Measurements from ENCODE around the gene RAI1. TPM values are rescaled to one million over a fixed set of nuclear protein-coding genes. Genes with fewer than 3 reads are reported as not detected.

Gene RAI1
- total RNA-seq, 2 experiments from 2014 or later, result 17.1 to 49.4 TPM

DNA sequence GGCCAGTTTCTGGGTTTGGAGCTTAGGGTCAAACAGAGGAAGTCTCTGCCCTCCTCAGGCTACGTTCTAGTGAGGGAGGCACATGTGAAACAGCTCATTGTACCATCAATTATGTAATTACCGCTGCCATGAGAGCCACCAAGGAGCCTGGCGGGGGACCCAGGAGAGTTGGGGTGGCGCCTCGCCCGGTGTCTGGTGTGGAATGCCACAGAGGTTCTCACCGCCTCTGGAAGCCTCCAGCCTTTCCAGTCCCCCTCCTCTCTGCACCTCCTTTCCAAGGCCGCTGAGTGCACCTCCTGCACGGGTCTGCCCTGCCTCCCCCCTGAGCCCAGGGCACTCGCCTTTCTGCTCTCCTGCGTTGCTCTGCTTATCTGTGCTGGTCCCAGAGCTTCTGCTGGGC lies 104.1 kb downstream of the RAI1 start:
- intact Hi-C loops (cut with micrococcal nuclease; ENCODE audit: unreplicated experiment), result loop anchor here (1.0 to 2.0 kb wide), 3 partner anchors 27 to 105 kb away; partner anchors contain the start of gene RAI1
- H3K79me2 ChIP-seq (ENCODE audit: insufficient read depth, low read depth, low read length), result no peaks in the 10 kb centered on the region
- no TSS peak for BruUV-seq (replicated peaks)
- no peak for TF ChIP-seq EZH2phosphoT487 (IDR thresholded peaks at IDR 0.05; ENCODE audit: borderline replicate concordance, low read depth, low read length)
- TF ChIP-seq, protein P1, sequence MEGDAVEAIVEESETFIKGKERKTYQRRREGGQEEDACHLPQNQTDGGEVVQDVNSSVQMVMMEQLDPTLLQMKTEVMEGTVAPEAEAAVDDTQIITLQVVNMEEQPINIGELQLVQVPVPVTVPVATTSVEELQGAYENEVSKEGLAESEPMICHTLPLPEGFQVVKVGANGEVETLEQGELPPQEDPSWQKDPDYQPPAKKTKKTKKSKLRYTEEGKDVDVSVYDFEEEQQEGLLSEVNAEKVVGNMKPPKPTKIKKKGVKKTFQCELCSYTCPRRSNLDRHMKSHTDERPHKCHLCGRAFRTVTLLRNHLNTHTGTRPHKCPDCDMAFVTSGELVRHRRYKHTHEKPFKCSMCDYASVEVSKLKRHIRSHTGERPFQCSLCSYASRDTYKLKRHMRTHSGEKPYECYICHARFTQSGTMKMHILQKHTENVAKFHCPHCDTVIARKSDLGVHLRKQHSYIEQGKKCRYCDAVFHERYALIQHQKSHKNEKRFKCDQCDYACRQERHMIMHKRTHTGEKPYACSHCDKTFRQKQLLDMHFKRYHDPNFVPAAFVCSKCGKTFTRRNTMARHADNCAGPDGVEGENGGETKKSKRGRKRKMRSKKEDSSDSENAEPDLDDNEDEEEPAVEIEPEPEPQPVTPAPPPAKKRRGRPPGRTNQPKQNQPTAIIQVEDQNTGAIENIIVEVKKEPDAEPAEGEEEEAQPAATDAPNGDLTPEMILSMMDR (conservative IDR thresholded peaks at IDR 0.05; ENCODE audit: low read length), result no peak
- peak overlapping the region; percentile 68 for H3K4me3 ChIP-seq (ENCODE audit: low read depth, low read length, poor library complexity, severe bottlenecking)
- no peaks in the 10 kb centered on the region for H4K20me1 ChIP-seq (ENCODE audit: insufficient read depth, low read length)
- no peaks in the 10 kb centered on the region for H3K9me3 ChIP-seq (ENCODE audit: low read length)
- H3K4me1 ChIP-seq (ENCODE audit: insufficient read depth, low read length, poor library complexity, severe bottlenecking), result peaks cover 52% of the 10 kb centered on the region
- no peaks in the 10 kb centered on the region for H3K36me3 ChIP-seq (ENCODE audit: insufficient read depth, low read length)
- ChIA-PET CTCF (ENCODE audit: unreplicated experiment) (interaction anchor here (1.3 kb wide), 1 partner anchor 23 kb away, joined by 3 read pairs; no protein-coding TSS in a partner anchor), POLR2A (interaction anchor here (0.6 to 1.8 kb wide), 5 partner anchors 10 to 112 kb away, joined by 3 to 7 read pairs (median 4); no protein-coding TSS in a partner anchor)
- no peak overlapping the region for H2AFZ ChIP-seq (ENCODE audit: low read length)
- H3K27ac ChIP-seq (ENCODE audit: low read depth, low read length, poor library complexity, severe bottlenecking), result peak overlapping the region; percentile 99
- H3K4me2 ChIP-seq (ENCODE audit: low read length), result peak overlapping the region; percentile 89
- no peaks in the 10 kb centered on the region for H3K9me2 ChIP-seq (ENCODE audit: insufficient read depth, low read length)
- no peak for DNase-seq (ENCODE audit: low spot score)

DNA sequence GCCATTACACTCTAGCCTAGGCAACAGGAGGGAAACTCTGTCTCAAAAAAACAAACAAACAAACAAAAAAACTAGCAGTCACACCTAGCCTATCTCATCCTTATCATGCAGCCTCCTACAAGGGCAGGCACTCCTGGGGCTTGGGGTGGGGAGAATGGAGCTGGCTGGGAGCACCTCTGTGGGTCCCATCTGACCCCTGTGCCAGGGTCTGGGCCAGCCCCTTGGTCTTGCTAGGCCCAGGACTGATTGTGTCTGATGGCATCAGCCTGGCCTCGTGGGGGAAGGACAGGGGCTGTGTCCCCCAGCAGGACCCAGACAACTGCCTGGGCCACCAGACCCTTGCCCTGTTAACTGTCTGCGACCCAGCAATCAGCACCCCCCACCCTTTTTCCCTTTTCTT lies 105.7 kb downstream of the RAI1 start:
- TF ChIP-seq EZH2phosphoT487 (IDR thresholded peaks at IDR 0.05; ENCODE audit: borderline replicate concordance, low read depth, low read length), result no peak
- TF ChIP-seq, protein P1 (conservative IDR thresholded peaks at IDR 0.05; ENCODE audit: low read length), result no peak
- intact Hi-C loops (cut with micrococcal nuclease; ENCODE audit: unreplicated experiment), result no loop called here

DNA sequence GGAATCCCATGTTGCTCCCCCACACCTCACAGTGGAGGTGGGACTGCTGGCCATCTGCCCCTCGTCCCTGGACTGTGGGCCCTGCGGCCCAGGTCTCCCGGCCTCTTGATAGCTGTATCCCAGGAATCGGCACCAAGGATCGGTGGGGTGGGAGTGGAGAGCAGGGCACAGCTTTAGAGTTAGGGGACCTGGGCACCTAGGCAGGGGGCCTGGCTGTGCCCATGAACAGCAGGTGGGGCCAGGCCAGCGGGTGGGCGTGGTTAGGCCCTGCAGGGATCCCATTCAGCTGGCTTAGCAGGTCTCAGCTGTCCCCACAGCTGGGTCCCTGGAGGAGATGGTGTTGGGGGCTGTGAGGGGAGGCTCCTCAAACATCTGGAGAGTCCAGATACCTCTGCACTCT lies 106.3 kb downstream of the RAI1 start:
- Histone ChIP-seq H2AFZ (ENCODE audit: low read length) (no peak overlapping the region), H3K4me1 (ENCODE audit: insufficient read depth, low read length, poor library complexity, severe bottlenecking) (peaks cover 31% of the 10 kb centered on the region), H3K79me2 (ENCODE audit: insufficient read depth, low read depth, low read length) (no peaks in the 10 kb centered on the region), H4K20me1 (ENCODE audit: insufficient read depth, low read length) (no peaks in the 10 kb centered on the region), H3K36me3 (ENCODE audit: insufficient read depth, low read length) (no peaks in the 10 kb centered on the region), H3K4me2 (ENCODE audit: low read length) (no peak overlapping the region), H3K9me2 (ENCODE audit: insufficient read depth, low read length) (no peaks in the 10 kb centered on the region), H3K27ac (ENCODE audit: low read depth, low read length, poor library complexity, severe bottlenecking) (no peak overlapping the region), H3K4me3 (ENCODE audit: low read depth, low read length, poor library complexity, severe bottlenecking) (no peak overlapping the region), H3K9me3 (ENCODE audit: low read length) (no peaks in the 10 kb centered on the region)
- POLR2A ChIA-PET, result interaction anchor here (1.7 kb wide), 1 partner anchor 185 kb away, joined by 3 read pairs; the partner anchor contains the start of gene TOM1L2
- no TSS peak for BruUV-seq (replicated peaks)
- DNase-seq (ENCODE audit: low spot score), result no peak
- CTCF ChIA-PET (ENCODE audit: unreplicated experiment), result no interaction called here
- no peak for TF ChIP-seq EZH2phosphoT487 (IDR thresholded peaks at IDR 0.05; ENCODE audit: borderline replicate concordance, low read depth, low read length)
- TF ChIP-seq, protein P1 (conservative IDR thresholded peaks at IDR 0.05; ENCODE audit: low read length), result no peak
- intact Hi-C loops (cut with micrococcal nuclease; ENCODE audit: unreplicated experiment), result no loop called here

More for the DNA sequence above, 105.7 kb downstream of the RAI1 start:
- ChIA-PET POLR2A (interaction anchor here (1.7 kb wide), 1 partner anchor 185 kb away, joined by 3 read pairs; the partner anchor contains the start of gene TOM1L2), CTCF (ENCODE audit: unreplicated experiment) (no interaction called here)
- peaks cover 36% of the 10 kb centered on the region for H3K4me1 ChIP-seq (ENCODE audit: insufficient read depth, low read length, poor library complexity, severe bottlenecking)
- no peak for DNase-seq (ENCODE audit: low spot score)
- H2AFZ ChIP-seq (ENCODE audit: low read length), result no peak overlapping the region
- no peaks in the 10 kb centered on the region for H4K20me1 ChIP-seq (ENCODE audit: insufficient read depth, low read length)
- H3K79me2 ChIP-seq (ENCODE audit: insufficient read depth, low read depth, low read length), result no peaks in the 10 kb centered on the region
- H3K9me2 ChIP-seq (ENCODE audit: insufficient read depth, low read length), result no peaks in the 10 kb centered on the region
- H3K9me3 ChIP-seq (ENCODE audit: low read length), result no peaks in the 10 kb centered on the region
- no TSS peak for BruUV-seq (replicated peaks)
- no peak overlapping the region for H3K4me2 ChIP-seq (ENCODE audit: low read length)
- no peaks in the 10 kb centered on the region for H3K36me3 ChIP-seq (ENCODE audit: insufficient read depth, low read length)
- no peak overlapping the region for H3K27ac ChIP-seq (ENCODE audit: low read depth, low read length, poor library complexity, severe bottlenecking)
- H3K4me3 ChIP-seq (ENCODE audit: low read depth, low read length, poor library complexity, severe bottlenecking), result no peak overlapping the region

Data from OCI-LY7 (cell line).